Fibroblast of skin of left quadriceps (primary cell): Measurements from ENCODE around the gene SOX2.

Source experiments
- DNase-seq, 2 experiments: peaks; one replicate each; pipeline ENCODE4 v3.0.0-alpha.2; 2013; ENCODE audit warnings: low read depth in 2 of 2

SOX2 gene

DNA sequence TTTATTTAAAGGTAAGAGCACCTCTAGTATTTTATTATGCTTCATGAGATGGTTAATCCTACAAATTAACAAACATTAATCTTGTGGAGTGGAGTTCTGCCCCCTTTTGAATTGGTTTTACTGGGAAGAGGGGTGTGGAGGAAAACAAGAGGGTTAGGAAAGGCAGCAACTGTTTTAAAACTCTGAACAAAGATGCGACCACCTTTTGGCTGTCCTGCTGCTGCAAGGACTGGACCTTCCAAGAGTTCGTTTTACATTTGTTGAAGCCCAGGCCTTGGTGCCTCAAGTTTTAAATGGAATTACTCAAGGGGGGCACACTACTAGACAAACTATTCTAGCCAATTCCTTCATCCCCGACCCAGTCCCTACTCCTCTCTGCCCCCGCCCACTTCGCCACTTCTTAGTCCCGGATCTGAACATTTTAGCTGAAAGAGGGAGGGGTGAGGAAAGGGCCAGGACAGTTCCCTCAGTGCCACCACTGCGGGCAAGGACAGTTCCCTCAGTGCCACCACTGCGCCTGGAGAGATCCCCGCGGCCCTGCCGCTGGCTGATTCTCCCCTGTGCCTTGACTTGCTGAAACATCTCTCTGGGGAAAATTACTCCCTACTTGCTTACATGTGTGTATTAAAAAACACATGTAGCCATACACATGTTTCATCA is 11.2 kb downstream of the SOX2 start:
- DNase-seq, result no peak

- DNase-seq, result no peak
Observed at GRCh38 chr3:181723625-181724191, 12.0 kb downstream of the SOX2 start.

- no peak for DNase-seq
Observed at GRCh38 chr3:181724192-181724965, 12.7 kb downstream of the SOX2 start.

DNA sequence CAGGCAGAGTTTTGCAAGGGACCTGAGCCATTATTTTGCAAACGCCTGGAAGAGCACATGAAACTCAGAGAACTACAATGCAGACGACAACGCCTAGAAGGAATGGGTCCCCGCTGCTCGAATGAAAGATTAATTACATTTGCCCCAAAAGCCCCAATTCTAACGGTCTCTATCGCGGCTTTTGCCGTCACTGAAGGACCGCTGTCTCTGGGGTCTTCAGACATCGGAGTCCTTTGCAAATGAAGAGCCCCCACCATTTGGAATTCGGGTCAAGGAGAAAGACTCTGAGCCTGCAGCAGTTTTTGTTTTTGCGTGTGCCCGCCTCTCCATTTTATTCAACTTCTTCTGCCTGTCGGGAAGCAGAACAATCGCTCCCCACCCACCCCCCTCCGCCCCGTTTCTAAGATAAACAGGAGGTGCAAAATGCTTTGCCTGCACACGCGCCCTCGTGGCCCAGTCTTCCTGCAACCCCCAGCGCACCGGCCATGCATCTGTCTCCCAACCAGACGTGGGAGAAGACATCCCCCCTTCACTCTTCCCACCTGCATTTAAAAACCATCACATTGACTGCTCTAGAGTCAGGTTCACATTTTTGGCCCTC is 13.5 kb downstream of the SOX2 start:
- DNase-seq, result no peak

- no peak for DNase-seq
Observed at GRCh38 chr3:181725830-181726229, 14.1 kb downstream of the SOX2 start.

GRCh38 chr3:181726351-181727330 is 14.9 kb downstream of the SOX2 start:
- DNase-seq, result no peak

DNA sequence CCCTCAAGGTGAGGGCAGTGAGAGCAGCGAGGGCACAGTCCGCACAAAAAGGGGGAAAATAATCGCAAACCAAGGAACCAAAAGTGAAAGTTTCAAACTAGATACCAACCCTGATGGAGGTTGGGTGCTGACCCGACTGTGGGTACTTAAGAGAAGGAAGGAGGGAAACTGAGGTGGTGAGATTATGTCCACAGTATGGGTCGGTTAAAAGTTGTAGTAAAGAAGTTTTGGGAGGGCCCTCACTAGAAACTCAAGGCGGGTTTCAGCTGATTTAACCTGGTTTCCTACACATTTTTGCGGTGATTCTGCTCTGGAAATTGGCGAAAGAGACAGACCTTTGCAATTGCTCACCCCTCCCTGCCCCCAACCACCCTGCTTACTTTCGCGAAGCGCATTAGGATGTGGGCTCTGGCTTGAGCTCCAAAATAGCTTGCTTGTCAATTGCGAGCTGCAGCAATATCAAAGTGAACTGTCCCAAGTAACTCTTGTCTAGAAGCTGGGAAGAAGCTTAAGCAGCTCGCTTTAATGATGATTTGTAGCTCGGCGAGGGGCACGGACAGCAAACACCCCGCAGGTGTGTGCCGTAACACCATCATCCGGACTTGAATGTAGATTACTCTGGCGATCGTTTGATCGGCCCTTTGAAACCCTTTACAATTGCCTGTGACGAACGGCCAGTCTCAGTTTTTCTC is 15.8 kb downstream of the SOX2 start:
- no peak for DNase-seq

GRCh38 chr3:181728470-181729340 is 17.0 kb downstream of the SOX2 start:
- no peak for DNase-seq

GRCh38 chr3:181729341-181729869 is 17.7 kb downstream of the SOX2 start:
- DNase-seq, result no peak

DNA sequence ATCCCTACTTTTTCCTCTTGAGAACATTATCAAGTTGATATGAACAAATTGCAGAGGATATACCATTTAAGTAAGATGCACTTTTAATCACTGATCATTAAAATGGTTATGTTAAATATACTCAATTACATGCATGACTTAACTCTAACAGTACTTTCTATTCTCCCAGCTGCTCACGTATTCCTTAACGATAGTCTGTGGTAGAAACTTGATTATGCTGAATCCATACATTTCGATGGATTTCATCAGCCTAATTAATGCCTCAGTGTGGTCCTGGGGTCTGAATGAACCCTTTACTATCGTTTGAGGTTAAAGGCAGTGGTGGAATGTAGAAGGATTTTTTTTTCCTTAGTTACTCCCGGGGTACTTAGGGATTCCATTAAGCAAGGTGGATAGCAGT is 18.6 kb downstream of the SOX2 start:
- no peak for DNase-seq

- no peak for DNase-seq
Observed at GRCh38 chr3:181730934-181731333, 19.2 kb downstream of the SOX2 start.

GRCh38 chr3:181735911-181736310 is 24.2 kb downstream of the SOX2 start:
- no peak for DNase-seq

DNA sequence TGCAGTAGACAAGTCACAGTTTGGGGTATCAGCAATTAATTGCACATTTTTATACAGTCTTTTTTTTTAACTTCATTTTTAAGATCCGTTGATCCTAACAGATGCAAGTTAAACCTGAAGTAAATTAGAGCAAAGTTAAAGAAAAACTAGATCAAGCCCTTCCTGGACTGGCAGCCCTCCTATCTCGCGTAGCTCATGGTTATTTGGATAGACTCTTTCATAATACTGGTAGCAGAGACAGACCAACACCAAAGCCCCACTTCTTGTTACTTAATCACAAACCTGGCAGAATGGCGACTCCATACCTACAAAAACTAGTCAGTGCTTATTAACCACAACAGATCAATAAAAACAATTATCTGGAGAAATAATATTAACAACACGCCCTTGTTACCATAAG is 26.8 kb downstream of the SOX2 start:
- no peak for DNase-seq

DNA sequence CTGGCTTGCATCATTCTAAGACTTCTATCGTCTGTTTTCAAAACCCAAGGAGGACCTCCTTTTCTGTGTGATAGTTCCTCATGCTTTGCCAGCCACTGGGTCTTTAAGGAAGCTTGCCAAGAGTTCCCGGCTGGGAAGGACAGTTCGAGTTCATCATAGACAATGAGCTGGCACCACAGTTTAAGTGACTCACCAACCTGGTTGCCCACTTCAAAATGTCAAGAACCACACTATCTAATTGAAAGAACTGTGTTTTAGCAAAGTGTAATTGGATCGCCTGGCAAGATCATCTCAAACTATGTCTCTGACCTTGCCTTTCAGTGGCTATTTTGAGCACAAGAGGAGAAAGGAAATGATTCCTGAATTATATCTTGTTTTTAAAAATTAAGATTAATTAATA is 27.9 kb downstream of the SOX2 start:
- no peak for DNase-seq

DNA sequence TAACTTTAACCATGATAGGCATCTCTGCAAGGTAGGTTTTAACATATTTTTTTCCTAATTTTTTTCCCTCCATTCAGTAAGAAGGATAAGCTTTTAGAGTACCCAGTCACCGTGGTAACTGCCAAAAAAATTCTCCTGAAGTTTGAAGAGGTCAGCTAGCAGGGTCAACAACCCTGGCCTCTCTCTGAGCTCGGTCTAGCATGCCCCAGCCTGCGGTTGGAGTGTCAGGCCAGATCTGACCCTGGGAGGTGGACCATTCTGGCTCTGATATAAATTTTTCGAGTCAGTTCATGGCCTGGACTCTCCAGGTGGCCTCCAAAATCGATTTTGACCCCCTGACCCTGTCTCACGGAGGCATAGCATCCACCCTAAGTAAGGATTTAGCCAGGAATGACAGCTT is 29.7 kb downstream of the SOX2 start:
- DNase-seq, result no peak

DNA sequence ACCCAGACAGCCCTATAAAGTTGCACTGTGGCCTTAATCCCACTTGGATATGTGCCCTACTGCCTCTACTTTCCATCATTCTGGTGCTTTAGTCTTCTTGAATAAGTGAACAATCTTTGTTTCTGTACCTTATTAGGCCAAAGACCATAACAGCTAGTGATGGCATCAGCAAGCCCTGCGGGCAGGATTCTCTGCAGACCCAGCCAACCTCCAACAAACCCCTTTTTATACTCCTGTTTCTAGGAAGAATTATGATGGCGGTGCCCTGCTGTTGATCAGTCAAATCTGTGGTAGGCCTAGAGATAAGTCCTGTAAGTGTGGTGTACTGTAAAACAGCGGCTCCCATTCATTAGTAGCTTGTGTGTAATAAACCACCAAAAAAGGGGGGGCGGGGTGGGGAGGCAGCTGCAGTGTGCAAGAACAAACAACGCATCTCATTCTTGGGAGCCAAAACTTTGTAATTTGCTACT is 40.5 kb downstream of the SOX2 start:
- DNase-seq, result no peak

DNA sequence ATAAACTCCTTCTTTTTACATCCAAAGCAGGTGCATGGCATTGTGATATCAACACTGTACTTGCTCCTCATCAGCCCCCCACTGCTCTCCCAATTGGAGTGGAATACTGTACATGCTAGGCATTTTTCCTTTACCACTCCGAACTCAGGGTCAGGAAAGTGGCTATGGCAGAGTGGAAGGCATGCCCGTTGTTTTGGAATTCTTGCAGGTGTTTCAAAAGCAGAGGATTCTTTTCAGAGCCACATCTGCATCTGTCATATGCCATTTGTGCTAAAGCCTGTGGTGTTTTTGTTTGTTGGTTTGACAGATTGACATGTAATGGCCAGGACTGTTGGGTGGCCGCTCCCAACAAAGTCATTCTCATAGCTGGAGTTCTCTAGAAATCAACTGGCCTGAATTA is 41.7 kb downstream of the SOX2 start:
- DNase-seq, result no peak

DNA sequence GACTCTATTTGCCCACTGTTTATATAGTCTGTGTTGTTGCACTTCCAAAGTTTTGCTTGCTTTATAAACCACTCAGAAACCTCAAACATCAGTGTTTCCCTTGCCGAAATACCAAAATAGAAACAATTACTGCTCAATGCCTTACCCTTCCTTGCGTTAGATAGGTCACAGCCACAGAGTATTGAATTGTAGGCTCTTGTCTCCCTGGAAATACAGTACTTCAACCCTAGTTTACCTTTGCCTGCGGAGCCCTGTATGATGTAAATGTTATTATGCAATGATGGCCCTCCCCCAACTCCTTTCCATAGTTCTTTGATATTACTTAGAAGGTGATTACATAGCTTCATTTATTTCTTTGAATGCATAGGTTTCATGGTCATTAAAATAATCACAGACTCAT is 44.2 kb downstream of the SOX2 start:
- DNase-seq, result no peak

GRCh38 chr3:181756645-181757297 is 45.0 kb downstream of the SOX2 start:
- no peak for DNase-seq
